Epithelial cell of proximal tubule (primary cell): Measurements from ENCODE around the gene CDH22. TPM values are rescaled to one million over a fixed set of nuclear protein-coding genes. Genes with fewer than 3 reads are reported as not detected.

Experiments
- DNase-seq: peaks from one replicate; pipeline ENCODE4 v3.0.0-alpha.2; 2011; ENCODE audit warnings: low read depth
- H3K4me3 ChIP-seq: 2 replicates; pipeline ENCODE4 v1.5.1; 2011; ENCODE audit warnings: low read depth, mild to moderate bottlenecking, low read length
- total RNA-seq: library from RNA; depleted of rRNA; stranded (reverse); fragments of >200 nt; gene quantifications from 2 replicates; pipeline ENCODE4 v1.2.3, GENCODE V29; 2015
- TF ChIP-seq, protein P1 (sequence below): conservative IDR thresholded peaks from 2 replicates; pipeline ENCODE4 v1.5.1; 2012; ENCODE audit warnings: low read depth, mild to moderate bottlenecking, low read length

The CDH22 gene
- total RNA-seq, 1 donor from 2014 or later, result not detected

DNA sequence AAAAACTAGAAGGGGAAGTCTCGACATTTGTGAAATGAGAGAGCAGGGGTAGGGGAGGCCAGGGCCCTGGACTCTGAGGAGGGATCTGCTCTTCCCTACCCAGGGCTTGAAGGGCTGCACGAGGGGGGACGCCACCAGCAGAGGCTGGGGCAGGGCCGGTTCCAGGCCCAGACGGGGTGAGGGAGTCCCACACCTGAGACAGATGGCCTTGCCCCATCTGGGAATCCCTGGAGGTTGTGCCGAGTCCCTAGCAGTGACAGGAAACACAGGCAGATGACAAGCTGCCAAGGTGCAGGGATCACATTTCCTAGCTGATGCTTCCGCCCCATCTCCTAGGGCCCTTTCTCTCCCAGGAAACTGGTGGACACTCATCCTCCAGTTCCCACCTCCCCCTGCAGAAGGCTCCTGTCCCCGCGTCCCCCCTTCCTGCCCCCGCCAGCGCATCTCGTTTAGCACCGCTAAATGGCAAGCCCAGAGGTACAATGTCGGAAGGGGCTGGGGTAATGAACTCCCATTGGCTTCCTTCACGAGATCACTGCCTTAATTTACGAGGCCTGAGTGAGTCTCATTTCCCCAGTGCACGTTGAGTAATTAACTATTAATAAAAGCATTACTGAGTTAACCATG lies 35.2 kb upstream of the CDH22 start:
- TF ChIP-seq, protein P1, sequence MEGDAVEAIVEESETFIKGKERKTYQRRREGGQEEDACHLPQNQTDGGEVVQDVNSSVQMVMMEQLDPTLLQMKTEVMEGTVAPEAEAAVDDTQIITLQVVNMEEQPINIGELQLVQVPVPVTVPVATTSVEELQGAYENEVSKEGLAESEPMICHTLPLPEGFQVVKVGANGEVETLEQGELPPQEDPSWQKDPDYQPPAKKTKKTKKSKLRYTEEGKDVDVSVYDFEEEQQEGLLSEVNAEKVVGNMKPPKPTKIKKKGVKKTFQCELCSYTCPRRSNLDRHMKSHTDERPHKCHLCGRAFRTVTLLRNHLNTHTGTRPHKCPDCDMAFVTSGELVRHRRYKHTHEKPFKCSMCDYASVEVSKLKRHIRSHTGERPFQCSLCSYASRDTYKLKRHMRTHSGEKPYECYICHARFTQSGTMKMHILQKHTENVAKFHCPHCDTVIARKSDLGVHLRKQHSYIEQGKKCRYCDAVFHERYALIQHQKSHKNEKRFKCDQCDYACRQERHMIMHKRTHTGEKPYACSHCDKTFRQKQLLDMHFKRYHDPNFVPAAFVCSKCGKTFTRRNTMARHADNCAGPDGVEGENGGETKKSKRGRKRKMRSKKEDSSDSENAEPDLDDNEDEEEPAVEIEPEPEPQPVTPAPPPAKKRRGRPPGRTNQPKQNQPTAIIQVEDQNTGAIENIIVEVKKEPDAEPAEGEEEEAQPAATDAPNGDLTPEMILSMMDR, result no peak
- DNase-seq, result no peak
- H3K4me3 ChIP-seq, result peak overlapping the region; percentile 13

GRCh38 chr20:46342451-46343347 lies 34.4 kb upstream of the CDH22 start:
- no peak for DNase-seq
- peak overlapping the region; percentile 13 for H3K4me3 ChIP-seq
- TF ChIP-seq, protein P1, result no peak

- TF ChIP-seq, protein P1, result no peak
- H3K4me3 ChIP-seq, result no peak overlapping the region
- DNase-seq, result no peak
Observed at GRCh38 chr20:46342010-46342378, 33.7 kb upstream of the CDH22 start.

DNA sequence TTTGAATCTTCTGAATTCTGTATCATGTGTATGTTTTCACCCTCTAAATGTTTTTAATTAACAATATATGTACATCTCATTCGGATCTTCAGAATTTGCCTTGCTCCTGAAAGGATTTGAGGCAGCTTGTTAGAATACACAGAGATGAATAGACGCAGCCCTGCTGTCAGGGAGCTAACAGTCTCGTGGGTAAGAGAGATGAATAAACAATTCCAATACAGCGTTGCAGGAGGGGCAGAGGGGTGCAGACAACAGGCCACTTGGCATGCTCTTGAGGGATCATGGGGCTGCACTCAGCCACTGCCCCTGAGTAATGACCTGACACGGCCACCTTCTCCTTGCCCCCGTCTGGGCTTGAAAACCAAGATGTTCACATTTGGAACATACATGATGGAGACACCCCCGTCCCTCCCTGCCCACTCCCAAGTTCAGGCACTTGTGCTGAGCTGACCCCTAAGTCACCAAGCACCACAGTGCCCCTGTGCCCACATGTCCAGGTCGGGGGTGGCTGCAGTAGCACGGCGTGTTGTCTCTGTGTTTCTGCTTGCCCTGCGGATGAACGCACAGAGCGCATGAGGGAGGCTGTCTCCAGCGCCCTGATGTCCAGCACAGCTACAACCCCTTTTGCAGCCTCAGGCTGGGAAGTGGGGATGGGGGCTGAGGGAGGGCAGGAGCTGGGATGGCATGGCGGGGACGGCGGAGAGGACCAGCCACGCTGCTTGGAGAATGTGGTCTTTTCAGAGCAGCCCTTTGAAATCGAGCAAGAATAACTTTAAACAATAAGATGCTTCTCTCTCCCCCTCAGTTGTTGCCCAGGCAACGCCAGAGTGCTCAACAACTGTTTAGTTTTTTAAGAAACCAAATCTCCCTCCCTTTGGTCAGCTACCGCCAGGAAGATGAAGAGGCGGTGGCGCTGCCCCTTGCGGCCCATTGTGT lies 33.0 kb upstream of the CDH22 start:
- no peak overlapping the region for H3K4me3 ChIP-seq
- TF ChIP-seq, protein P1, result no peak
- no peak for DNase-seq

- H3K4me3 ChIP-seq, result no peak overlapping the region
- no peak for DNase-seq
- TF ChIP-seq, protein P1, result no peak
Observed at GRCh38 chr20:46339037-46339436, 30.7 kb upstream of the CDH22 start.

- TF ChIP-seq, protein P1, result no peak
- H3K4me3 ChIP-seq, result no peak overlapping the region
- no peak for DNase-seq
Observed at GRCh38 chr20:46336735-46337134, 28.4 kb upstream of the CDH22 start.
